Measurements from ENCODE around the gene HAND2.

Gene HAND2

DNA sequence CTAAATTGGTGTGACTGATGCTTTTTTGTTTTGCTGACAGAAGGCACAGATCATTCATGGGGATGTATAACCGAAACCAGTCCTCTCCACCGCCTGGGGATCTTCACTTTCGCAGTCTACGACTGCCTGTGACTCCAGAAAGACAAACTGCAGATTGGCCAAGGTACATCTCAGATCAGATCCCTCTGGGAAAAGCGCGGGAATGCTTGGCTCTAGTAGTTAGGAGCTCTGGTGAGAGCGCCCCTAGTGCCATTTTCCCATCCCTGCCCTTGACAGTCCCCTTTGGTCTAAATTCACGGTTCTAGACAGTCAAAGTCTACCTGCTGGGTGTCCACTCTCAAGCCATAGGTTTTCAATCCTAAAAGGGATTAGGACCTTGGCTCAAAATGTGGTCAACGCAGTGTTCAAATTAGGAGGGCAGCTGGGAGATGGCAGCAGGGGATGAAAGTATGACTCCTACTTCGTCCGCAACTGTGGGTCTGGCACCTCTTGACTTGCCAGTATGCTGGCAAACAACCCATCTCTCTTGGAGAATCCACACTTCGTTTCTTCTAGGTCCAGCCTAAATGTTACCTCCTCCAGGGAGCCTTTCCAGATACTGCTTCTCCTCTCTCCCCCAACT, 6.9 kb upstream of the HAND2 start:
- FAIRE-seq, result no peak
- DNase-seq (ENCODE audit: low spot score), result no peak

DNA sequence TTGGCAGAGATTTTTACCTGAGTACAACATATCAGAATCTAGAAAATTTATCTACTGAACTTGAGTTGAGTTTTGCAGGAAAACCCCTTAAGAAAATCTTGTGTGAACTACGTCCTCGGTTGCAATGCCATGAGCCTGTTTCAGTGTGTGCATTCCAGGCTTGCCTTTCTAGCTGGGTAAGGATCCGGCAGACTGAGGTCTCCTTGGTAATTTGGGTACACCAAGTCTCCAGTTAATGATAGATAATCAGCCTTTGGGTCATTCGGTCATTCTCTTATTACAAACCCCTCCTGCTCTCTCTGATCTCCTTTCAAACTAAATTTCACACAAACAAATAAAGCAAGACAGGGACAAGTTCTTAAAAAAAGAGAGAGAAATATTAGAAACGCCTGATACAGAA, 5.9 kb upstream of the HAND2 start:
- no peak for FAIRE-seq
- no peak for DNase-seq (ENCODE audit: low spot score)

DNA sequence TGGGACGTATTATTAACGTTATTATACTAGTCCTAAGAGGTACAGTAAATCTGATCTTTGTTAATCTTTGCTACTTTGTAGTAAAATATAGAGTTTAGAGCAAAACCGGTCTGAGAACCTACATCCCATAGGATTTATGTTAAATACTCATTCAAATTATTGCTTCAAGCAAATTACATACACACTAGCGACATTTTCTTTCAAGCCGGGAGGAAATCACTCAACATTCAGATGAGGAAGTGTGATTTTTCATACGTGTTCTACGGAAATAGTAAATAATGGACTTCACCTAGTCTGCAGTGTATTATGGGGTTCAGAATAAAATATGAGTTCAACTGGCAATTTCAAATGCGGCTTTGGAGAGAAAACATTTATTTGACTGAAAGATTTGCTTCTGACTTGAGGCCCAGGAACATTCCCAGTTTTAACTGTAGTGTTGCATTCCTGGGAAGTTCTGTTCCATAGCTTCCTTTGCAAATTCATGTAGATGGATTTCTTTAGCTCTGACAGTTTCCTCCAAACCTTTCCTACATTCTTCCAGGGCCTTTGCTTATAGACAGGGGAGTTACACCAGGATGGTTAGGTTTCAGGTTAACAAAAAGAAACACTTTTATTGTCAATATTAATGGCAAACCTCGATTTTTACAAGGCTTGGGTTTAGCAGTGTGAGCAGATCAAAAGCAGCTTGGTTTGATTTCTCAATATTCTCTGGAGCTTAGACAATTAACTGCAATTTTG, 5.3 kb upstream of the HAND2 start:
- FAIRE-seq (no peak), DNase-seq (ENCODE audit: low spot score) (no peak)

DNA sequence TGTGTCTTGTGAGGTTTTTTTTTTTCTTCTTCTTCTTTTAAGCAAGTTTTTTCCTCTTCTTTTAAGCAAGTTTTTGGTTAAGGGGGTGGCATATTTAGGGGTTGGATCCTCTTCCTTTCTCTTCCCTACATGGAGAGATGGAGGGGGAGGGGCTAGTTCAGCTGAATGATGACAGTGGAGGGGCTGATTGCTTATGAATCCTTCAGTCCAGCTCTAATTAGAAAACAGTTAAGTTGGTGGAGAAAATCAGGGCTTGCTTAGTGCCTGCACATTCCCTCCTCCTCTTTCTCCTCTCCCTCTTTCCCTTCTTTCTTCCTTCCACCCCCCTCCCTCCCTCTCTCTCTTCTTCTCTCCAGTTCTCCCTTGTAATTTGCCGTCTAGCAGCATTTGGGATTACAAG, 4.4 kb upstream of the HAND2 start:
- no peak for DNase-seq (ENCODE audit: low spot score)
- FAIRE-seq, result no peak

DNA sequence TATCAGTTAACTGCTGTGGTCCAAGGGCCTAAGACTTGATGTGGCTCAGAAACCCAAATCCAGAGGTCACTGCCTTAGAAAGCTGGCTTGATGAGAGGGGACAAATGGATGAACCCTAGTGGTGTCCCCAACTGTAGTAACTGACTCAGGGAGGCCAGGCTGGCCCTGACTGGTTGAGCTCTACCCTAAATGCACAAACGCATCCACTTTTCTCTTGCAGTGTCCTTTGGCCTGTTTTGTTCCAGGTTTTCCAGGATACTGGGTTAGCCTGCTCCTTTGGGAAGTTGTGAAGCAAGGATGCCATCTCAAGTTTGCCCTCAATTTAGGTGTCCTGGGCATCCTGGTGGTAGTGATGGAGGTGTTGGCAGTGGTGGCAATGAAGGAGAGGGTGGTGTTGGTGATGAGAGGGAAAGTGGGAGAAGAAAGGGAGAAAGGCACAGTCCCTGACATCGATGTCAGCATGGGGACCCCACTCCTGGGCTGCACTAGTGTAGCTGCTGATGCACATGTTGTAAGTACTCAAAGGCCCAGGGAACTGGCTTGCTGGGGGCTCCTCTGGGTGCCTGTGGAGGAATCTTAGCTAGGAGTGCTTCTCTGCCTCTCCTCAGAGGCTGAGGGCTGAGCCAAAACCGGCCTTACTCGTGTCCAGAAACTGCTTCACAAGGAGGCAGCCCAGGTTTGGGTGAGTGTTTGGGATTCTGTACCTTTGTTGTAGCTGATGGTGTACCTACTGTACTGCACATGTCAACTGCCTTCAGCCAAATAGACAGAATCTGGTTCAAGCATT, 2.9 kb upstream of the HAND2 start:
- FAIRE-seq (no peak), DNase-seq (ENCODE audit: low spot score) (no peak)

DNA sequence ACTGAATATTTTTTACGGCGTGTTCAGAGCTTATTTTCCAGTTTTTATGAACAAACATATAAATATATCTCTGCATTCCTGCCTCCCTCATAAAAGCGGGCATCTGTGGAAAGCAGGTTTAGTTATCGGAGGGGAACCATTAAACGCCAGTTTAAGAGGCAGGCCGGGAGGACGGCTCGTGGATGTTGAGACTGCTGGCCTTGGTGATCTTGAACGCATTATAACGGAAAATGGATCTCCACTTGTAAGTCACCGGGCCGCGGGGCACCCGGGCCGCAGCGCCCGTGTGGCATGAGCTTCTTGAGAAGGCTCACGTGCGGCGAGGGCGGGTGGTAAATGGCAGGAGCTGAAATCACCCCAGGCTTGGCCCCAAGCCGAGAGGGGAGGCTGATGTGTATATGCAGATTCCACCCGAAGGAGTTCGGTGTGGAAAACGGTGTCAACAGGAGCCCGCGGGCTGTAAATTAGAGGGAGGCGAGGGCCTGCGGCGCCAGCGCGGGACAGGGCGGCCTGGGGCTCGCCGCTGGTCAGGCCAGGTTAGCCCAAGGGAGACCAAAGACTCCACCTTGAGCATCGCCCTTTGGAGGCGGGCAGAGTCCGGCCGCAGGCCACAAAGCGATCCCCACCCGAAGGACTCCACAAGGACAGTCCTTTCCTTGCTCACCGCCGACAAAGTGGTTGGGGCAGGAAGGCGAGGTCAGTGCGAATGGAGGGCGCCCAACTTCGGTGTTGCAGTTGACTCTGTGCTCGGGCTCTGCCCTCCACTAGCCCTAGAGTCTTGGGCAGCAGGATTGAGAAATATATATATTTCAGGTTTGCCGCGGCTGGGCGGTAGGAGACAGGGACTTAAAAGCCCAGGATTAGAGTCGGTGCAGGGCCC, 1.3 kb upstream of the HAND2 start:
- FAIRE-seq (no peak), DNase-seq (ENCODE audit: low spot score) (no peak)

DNA sequence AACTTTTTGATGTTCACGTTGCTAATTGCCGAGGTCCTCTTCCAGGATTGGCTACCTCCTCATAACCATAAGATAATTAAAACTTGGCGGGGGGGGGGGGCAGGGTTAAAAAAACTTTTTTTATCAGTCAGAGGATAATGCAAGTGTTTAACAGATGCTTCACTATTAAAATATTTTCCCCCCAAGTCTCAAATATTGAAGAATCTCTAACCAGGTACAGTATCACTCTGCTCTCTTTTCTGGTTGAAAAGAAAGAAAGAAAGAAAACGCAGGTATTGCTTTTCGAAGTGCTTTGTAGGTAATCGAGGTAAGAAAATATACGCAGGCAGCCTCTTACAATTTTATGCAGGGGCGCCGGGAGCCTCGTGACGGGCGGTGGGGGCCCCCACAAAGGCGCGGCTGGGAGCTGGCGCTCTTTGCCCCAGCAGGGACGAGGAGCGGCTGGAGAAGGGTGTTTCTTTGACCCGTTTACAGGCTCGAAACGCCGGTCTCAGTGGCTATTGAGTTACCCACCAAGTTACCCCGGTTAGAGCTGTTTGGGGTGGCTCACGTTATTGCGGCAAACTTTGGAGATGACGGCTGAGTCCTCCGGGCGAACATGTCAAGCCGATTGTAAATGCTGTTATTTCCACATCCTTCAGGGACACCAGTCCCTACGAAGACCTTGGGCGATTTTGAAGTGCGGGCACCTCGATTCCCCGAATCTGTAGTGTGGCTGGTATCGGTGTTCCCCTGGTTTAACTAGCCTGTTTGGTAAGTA, 477 bp upstream of the HAND2 start:
- no peak for DNase-seq (ENCODE audit: low spot score)
- FAIRE-seq, result no peak

DNA sequence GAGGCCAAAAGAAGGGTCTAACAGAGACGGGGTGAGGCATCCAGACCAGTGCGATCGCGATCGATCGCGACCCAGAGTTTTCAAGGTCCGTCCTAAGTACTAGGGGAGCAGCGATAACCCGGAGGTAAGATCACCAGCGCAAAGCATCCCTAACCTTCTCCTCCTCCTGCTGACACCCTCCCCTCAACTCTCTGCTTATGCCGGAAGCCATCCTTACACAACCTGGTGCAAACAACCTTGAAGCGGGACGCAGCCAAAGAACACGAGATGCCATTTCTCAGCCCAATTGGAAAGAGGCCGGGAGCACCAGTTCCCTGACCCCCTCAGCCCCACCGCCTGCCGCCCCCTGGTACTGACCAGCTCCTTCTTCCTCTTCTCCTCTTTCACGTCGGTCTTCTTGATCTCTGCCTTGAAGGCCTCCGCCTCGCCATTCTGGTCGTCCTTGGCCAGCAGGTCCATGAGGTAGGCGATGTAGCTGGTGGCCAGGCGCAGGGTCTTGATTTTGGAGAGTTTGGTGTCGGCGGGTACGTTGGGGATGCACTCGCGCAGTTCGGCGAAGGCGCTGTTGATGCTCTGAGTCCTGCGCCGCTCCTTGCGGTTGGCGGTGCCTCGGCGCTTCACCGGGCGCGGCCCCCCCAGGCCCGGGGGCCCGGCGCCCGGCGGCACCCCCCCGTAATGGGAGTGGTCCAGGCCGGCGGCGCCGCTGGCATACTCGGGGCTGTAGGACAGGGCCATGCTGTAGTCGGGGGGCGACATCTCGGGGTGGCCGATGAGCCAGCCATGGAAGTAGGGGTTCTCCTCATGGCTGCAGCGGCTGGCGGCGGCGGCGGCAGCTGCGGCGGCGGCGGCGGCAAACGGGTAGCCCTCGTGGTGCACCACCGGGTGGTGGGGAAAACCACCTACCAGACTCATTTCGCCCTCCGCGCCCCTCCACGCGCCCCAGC, 1.4 kb downstream of the HAND2 start:
- FAIRE-seq (no peak), DNase-seq (ENCODE audit: low spot score) (no peak)

DNA sequence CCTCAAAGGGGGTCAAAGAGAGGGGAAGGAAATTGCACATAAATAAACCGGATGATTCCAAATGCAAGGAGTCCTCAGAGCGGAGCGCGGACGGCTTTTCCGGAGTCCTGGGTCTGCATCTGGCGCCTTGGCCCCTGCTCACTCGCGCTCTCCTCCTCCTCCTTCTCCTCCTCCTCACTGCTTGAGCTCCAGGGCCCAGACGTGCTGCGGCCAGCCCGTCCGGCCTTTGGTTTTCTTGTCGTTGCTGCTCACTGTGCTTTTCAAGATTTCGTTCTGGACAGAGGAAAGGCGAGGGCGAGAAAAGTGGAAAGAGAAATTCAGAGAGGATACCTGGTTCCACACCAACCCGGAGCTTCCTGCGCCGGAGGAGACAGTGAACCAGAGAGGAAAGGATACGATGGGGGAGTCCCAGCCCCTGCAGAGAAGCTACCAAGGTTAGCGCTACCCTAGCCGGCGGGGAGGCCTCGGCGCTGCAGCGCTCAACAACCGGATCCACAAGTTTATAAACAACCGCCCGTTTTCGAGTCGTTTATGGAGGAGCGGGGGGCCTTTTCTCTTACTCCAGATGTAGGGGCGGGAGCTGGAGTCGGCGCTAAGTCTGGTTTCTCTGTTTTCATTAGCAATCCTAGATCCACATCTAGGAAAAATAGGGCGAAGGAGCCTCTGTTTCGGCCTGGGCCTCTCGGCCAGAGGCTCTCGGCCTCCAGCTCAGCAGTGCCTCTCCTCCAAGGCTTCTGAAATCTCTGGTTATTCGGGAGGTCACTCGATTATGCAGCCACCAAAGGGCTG, 2.7 kb downstream of the HAND2 start:
- FAIRE-seq (no peak), DNase-seq (ENCODE audit: low spot score) (no peak)

DNA sequence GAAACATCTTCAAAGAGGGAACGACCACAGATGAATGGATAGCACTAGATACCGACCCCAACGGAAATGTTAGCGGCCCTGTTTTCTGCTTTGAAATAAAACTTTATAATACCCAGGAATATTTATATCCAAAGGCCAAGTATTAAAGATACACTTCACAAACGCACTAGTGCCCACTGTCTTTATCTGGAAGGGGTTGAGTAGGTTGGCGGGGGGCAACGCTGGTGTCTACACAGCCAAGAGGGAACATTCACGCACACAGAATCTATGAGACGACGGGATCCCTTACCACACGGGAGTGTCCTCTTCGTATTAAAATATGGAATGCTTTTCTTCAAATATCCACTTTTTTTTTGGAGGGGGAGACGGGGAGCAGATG, 3.3 kb downstream of the HAND2 start:
- FAIRE-seq (no peak), DNase-seq (ENCODE audit: low spot score) (no peak)

DNA sequence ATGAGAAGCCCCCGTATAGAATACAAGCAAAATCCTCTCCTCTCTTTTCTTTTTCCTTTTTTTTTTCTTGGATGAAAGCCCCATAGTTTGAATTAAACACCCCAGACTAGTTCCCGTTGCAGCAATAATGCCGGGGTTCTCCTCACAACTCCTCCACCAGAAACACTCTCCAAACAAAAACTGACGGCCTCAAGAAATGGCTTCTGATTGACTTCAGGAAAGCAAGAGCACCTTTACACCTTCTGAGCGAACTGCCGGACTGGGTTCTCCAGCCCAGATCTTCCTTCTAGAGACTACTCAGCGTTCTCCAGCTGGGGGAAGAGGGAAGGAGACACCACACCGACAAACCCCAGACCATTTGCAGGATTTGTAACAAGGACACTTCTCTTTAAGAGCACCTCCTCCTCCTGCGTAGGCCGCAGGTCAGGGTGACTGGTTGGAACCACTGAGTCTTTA, 4.0 kb downstream of the HAND2 start:
- FAIRE-seq, result no peak

DNA sequence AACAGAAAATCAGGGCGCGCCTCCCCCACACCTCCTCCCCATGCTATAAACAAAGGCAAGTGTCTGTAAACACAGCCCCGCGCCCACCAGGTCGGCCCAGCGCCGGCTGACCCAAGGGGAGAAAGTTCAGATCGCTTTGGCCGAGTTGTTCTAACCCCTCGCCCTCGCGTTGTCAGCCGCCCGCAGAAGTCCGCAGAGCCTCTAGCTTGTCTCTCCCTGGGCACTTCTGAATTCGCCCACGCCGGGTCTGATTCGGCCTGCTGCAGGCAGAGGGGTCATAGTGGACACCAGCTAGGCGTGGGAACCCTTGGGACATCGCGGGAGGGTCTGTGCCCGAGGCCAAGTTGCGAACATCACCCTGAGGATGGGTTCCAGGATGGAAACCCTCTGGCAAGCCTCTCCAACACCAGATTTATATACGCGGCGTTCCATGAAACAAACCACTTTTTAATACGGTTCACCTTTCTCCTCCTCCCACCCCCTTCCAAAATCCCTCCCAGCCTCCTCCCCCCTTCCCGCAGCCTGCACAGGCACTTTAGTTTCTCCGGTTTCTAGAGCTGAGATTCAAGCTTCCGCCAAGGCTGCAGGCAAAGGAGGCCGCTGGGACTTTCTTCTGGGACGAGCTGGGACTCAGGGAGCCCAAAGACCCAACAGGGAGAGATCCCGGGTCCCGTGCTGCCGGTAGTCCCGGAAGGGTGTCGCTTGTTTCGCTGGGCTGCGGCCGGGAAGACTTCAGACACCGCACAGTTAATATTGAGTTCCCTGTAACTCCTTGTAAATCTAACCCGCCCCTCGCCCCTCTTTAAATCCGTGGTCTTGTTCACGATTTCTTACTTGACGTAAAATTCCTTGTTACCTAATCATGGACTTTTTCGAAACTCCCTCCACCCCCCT, 4.7 kb downstream of the HAND2 start:
- no peak for DNase-seq (ENCODE audit: low spot score)
- no peak for FAIRE-seq

More for the DNA sequence above, 4.0 kb downstream of the HAND2 start:
- no peak for DNase-seq (ENCODE audit: low spot score)

DNA sequence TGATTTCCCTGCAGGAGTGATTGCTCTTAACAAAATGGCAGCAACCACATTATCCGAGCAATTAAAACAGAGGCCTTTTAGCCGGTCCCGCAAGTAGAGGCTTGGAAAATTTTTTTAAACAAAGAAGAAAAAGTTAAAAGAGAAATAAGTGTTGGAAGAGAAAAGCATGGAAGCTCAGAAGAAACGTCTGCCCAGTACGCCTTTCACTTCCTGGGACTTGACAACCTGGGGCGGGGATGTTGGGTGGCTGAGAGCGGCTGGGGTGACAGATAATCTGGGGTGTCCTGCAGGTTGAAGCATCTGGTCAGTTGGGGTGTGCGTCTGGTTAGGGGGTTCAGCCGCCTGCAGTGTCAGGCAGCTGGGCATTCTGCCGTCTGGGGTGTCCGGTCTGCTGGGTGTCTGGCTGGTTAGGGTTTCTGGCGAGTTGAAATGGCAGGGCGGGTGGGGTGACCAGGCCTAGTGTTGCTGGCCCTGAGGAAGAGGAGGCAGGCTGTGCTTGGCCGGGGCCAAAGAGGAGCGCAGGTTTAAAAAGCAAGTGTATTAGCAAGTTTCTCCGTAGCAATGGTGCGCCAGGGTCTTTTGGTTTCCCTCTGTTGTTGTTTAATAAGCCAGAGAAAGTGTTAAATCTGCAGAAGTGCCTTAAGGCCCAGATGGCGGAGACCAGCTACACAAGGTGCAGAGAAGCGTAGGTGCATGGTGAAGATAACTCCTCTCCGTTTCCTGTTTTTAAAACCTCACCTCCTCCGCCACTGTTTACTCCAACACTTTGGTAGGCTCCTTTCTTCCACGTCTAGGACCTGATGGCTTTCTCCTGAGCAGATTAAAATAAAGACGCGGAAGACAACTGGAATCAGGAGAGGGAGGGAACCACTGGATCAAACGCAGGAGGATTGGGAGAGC, 5.6 kb downstream of the HAND2 start:
- DNase-seq (ENCODE audit: low spot score) (no peak), FAIRE-seq (no peak)

DNA sequence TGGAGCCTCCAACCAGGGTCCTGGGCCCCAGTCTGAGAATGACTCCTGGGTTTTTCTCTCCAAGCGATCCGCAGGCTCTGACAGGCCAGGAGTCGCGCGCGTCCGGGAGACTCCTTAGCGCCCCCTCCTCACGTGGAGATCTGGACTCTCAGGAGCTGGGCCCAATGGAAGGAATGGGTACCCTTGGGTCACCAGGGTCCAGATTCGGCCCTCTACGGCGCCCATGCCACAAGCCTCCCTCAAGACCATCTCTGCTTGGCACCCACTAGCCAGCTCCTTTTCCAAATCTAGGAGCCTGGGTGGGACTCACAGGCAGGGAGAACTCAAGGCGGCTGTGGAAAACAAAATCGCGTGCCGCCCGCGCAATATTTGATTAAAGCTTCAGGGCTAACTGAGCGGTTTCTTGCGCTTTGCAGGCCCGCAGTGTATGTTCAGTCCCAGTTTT, 7.1 kb downstream of the HAND2 start:
- FAIRE-seq (no peak), DNase-seq (ENCODE audit: low spot score) (no peak)

DNA sequence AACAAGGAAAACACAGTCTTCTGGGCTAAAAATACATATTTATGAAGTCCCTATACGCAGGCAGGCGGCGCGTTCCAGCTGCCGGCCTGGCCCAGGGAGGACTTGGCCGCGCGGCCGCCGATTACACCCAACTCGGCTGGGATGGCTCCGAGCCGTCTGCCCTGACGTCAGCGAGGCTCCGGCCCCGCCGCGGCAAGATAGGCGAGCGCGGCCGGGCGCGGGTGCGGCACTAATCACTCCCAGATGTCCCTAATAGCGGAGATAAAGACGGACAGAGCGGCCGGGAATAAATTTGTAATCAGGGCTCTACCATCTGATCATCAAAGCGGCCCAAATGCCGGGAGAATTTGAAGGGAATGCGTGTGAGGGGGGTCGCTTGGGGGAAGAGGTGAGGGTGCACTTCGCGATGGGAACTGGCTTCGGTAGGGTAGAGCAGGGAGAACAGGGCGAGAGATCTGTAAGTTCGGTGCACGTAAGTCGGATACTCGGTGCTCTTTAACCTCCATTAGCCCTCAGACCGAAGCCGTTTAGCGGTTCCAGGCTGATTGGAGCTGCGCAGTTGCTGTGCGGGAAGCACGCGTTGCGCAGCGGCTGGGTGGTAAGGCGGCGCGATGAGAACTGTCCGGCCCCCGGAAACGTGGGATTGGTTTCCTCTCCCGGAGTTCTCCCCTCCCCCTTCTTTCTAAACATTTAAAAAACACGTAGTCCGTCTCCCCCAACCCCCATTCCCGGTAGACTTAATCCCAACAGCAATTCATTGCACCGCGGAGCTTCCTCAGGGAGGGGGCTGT, 7.7 kb downstream of the HAND2 start:
- no peak for FAIRE-seq
- DNase-seq (ENCODE audit: low spot score), result no peak
